Activated T-cell treated with anti-CD3 and anti-CD28 coated beads for 1 hour (primary cell): Measurements from ENCODE around the gene RHOH.
"Not testable (repeated sequence)": the region's sequence is repeated elsewhere in the genome, so short reads cannot be mapped to it uniquely, and the experiment has no call there.

Experiments
- DNase-seq: peaks from one replicate; pipeline ENCODE4 v3.0.0-alpha.2; 2020; ENCODE audit warnings: low read depth

Gene RHOH, protein sequence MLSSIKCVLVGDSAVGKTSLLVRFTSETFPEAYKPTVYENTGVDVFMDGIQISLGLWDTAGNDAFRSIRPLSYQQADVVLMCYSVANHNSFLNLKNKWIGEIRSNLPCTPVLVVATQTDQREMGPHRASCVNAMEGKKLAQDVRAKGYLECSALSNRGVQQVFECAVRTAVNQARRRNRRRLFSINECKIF

DNA sequence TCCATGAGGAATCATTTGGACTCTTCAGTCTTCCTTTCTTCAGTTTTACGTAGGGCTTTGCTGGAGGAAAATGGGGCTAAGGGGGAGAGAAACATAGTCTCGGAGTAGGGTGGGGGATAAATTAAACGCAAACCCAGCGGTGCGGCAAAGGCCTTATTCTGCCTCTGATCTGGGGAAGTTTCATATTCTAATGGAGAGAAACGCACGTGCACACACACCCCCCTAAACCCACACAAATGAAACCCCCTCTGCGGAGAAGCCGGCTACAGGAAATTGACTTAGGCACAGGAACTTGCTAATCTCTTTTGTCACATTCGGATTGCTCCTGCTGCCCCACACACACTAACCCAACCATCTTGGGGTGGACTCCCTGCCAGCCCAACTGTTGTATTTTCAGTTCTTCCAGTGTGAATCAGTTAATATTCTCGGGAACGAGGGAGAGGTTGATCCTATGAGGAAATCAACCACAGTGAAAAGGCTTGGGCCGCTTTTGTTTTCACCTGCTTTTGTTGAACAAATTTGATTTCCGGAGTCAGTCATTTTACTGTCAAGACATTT is at the start of gene RHOH:
TSS of gene RHOH (plus strand) at position 308 of the 558 bp plus-strand sequence. CDS start 46,356 bp downstream, outside the sequence.
- peak; percentile 59 for DNase-seq

DNA sequence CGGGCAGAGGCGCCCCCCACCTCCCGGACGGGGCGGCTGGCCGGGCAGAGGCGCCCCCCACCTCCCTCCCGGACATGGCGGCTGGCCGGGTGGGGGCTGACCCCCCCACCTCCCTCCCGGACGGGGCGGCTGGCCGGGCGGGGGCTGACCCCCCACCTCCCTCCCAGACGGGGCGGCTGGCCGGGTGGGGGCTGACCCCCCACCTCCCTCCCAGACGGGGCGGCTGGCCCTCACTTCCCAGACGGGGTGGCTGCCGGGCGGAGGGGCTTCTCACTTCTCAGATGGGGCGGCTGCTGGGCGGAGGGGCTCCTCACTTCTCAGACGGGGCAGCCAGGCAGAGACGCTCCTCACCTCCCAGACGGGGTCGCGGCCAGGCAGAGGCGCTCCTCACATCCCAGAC is 49.3 kb upstream of the RHOH start:
- DNase-seq = not testable (repeated sequence)

DNA sequence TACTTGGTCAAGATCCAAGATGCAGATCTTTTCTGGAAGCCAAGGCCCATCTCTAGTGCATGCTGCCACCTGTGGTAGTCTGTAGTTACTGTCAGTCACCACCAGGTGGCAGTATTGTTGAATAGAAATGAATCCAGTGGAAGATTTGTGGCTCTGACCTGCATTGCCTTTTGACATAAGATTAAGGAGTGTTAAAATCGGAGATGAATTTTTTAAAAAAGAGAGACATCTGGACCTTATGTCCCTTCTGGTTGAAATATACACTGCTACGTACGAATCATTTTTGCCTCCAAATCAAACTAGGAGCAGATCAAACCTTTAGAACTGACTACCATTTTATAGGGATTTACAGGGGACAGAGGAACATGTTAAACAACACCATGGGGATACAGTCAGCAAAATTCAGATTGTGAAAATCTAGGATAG is 46.9 kb upstream of the RHOH start:
- DNase-seq = peak; percentile 59

DNA sequence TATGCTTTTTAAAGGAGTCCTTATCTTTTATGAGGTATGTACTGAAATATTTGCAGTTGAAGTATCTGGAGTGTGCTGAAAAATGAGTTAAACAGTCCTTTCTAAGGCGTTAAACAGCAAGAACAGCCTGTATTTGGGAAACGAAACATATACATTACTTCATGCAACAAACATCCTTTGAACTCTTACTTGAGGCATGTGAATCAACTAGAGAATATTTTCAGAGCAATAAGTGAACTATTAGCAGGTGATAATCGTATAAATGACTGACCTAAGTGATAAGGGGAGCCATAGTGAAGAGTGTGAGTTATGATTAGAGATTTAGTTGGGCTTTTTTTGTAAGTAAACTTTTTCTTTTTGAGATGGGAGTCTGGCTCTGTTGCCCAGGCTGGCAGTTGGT is 45.9 kb upstream of the RHOH start:
- DNase-seq = no peak

DNA sequence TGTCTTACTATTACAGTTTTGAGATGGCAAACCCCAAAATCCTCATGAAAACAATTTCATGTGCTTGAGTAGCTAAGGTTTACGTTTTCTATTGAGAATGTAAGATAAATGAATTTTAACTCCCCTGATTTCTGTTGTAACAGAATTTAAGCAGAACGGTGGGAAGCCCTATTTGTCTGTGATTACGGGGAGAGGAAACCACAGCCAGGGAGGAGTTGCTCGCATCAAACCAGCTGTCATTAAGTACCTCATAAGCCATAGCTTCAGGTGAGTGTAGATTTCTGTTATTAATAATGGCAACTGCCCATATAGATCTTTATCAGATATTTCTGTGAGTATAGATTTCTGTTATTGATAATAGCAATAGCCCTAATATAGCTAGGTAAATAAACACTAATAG is 44.2 kb upstream of the RHOH start:
- no peak for DNase-seq

DNA sequence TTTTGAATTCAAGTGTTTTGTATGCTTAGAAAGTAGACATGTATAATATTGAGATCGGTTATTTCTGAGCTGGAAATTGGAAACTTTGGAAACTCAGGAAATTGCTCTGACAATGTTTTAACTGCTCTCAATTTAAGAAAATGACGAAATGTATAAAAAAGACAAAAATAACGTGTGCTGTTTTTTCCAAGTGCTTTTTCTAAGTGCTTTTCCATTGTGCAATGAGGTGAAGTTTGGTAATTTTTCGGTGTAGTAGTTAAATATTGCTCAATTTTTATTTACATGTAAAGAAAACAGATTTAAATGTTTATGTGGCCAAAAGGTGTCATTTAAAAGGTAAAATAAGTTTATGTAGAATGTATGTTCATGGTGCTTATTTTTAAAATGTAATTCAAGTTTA is 39.4 kb upstream of the RHOH start:
- no peak for DNase-seq

DNA sequence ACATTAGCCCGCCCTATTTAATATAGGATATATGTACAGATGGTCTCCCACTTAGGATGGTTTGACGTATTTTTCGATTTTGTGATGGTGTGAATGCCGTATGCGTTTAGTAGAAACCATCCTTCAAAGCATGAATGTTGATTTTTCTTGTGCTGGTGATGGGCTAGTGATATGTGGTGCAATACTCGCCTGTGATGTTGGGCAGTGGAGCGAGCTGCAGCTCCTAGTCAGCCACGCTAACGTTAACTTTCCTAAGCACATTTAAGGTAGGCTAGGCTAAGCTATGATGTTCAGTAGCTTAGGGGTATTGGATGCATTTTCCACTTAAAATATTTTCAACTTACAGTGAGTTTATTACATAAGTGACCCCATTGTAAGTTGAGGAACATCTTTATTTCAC is 36.6 kb upstream of the RHOH start:
- DNase-seq = no peak

DNA sequence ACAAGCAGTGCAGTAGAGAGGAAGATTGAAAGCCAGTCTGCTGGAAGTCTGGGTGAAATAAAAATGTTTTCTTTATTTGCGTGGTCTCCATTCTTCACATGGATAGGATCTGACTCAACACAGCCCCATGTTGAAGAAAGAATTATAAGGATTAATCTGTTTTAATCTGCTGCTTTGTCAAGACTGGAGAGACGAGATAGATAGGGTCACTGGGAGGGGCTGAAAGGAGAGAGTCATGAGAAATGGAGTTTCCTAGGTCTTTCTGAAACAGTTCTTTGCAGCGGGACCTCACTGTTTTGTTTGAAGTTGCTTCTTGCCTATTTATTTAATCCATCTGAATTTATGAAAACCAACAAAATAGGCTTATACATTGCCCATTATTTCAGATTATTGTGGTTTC is 32.4 kb upstream of the RHOH start:
- no peak for DNase-seq

DNA sequence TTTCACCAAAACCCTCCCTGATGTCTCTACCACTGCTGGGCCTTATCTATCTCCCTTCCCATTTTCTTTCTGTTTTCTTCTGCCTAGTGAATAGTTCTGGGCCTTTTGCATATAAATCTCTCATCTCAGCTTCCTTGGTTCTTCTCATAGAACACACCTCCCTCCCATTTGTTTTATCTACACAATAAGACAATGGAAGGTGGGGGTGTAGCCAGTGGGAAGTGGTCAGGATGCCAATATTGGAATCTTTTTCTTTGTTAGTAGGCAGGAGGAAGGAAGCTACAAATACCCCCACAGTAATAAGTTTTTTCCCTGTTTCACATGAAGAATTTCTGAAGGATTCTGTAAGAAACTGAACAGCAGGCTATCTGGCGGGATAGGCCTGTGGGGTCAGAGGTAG is 30.9 kb upstream of the RHOH start:
- DNase-seq = no peak

DNA sequence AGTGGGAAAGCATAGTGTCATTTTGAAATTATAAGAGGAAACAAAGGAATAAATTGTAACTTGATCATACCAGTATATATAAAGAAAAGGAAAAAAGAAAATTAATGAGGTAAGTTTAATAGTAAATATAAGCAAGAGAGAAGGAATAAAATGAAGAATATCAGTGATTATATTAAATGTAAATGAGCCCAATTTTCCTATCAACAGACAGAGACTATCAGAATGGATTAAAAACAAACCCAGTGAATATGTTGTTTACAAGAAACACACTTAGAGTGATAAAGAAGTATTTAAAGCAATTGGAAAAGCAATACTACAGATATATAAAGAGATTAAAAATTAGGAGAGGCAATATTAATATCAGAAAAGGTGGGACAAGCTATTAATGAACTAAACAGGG is 28.8 kb upstream of the RHOH start:
- DNase-seq = no peak

DNA sequence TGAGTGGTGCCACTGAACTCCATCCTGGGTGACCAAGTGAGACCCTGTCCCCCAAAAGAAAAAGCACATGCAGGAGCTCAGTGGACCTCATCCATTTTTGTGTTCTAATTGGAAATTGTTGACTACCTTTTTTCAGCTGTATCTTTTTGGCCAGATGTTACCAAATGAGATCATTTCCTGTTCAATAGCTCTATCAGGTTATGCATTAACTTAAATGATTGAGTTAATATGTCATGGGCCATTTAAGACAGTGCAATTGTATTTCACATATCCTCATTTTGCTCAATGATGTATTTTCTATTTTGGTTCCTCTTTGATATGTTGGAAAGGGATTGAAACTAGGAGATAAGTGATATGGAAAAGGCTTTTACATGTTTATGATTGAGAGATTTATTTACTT is 26.2 kb upstream of the RHOH start:
- DNase-seq = no peak

DNA sequence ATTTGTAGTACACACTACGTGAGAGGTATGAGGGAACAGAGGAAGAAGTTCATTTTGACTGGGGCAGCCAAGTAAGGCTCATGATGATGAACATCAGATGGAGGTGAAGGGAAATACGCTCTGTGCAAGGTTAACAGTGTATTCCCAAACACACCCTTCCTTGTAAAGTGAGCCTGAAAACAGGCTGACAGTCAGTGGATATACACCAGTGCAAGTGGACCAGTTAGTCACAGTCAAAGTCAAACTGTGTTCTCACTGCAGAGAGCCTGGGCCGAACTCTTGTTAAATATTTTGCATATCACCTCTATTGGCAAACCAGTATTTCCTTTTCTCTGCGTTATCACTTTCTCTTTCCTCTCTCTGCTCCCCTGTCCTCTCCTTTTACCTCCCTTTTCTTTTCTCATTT is 23.4 kb upstream of the RHOH start:
- no peak for DNase-seq

DNA sequence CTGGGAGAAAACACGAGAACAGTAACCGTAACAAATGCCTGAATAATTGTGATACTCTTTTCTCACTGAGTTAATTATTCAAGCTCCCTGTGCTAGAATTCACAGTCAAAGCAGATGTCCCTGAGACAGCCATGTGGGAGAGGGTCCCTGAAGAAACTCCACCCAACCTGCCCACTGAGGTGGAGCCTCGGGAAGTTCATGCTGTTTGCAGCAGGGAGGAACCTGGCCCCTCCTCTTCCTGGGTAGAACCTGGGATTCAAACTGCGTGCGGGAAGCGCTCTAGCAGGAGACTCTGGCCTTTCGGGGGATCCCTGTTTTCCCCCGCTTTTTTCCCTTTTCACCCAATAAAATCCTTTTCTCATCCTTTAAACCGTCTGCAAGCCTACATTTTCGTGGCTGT is 20.2 kb upstream of the RHOH start:
- DNase-seq = no peak

DNA sequence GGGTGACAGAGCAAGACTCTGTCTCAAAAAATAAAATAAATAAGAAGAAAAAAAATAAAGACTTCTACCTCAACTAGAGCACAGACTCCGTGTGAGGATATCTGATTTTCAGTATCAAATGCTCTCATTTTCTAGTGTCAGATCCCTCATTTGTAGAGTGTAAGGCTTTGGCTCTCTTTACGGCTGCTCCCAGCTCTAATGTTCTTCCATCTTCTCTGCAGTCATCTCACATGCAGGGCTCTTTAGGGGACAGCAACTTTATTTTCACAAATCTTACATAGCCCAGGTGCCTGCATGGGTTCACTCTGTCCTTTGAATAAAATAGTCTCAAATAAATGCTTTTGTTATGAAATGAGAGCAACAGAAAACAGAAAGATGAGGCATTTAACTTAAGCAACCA is 19.2 kb upstream of the RHOH start:
- DNase-seq = no peak

DNA sequence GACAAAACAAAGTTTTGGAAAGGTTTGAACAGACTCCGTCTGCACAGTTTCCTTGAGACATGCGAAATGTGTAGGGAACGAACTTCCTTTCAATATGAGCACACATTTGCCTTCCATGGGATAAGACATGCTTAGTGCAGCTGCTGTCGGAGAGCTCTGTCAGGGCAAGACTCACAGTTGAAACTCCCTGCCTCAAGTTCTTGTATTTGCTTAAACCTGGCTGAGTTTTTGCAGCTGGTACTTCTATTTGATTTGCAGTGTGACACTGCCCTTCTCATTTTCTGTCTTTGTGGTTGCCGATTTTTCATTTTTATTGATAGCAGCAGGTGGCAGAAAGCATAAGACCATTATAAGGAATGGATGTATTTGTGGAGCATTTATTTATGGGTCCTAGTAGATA is 18.2 kb upstream of the RHOH start:
- no peak for DNase-seq

DNA sequence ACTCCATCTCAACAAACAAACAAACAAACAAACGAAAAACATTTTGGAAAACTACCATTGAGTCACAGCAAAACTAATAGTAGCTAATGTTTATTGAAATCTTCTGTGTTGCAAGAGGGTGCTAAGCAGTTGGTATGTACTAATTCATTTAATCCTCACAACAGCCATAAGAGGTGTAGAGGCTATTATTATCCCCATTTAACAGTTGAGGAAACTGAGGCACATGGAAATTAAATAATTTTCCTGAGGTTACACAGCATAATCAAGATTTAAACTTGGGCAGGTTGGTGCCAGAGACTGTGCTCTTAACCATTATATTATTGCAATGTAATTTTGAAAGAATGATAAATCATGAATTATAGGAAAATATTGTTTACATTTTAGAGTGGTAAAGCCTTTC is 17.5 kb upstream of the RHOH start:
- DNase-seq = no peak

DNA sequence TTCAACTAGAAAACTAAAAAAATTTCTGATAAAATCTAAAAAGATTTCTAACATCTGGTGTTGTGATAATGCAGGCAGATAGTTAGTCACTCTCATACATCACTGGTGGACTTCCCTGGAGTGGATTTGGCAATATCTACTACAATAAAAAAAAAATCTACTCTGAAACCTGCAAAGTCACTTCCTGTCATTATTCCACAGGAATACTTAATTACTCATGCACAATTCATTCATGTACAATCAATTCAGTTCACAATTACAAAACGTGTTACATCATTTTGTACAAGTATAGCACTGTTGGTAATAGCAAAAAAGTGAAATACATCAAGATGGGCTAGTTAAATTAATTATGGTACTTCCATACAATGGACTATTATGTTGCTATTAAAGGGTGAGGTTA is 16.5 kb upstream of the RHOH start:
- DNase-seq = no peak

DNA sequence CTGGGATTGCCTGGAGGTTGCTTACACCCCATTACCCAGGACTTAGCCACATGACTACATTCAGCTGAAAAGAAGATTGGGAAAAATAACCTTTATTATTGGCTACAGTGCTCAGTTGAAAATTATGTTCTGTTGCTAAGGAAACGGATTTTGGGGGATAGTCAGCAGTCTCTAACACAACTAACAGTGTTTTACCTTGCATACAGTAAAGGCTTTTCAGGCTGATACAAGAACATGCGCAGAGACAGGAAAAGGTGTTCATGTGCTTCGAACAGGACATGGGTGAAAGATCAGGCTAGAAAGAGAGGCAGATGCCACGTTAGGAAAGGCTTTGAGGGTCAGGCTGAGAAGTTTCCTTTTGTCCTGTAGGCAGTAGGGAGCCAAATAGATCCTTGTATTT is 14.8 kb upstream of the RHOH start:
- no peak for DNase-seq

DNA sequence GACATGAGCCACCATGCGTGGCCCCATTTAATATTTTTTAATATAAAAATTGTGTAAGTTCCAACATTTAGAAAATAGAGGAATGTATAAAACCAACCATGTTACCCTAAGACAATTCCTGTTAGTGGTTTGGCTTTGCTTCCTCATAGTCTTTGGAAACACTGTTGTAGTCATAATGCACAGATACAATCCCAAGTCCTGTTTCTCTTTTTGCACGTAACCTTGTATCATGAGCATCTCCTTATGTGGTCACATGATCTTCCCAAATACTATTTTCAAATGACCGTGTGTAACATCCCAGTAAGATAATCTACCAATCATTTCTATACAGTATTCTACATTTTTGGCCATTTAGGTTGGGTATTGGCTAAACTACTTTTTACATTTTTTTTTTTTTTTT is 13.9 kb upstream of the RHOH start:
- DNase-seq = no peak

DNA sequence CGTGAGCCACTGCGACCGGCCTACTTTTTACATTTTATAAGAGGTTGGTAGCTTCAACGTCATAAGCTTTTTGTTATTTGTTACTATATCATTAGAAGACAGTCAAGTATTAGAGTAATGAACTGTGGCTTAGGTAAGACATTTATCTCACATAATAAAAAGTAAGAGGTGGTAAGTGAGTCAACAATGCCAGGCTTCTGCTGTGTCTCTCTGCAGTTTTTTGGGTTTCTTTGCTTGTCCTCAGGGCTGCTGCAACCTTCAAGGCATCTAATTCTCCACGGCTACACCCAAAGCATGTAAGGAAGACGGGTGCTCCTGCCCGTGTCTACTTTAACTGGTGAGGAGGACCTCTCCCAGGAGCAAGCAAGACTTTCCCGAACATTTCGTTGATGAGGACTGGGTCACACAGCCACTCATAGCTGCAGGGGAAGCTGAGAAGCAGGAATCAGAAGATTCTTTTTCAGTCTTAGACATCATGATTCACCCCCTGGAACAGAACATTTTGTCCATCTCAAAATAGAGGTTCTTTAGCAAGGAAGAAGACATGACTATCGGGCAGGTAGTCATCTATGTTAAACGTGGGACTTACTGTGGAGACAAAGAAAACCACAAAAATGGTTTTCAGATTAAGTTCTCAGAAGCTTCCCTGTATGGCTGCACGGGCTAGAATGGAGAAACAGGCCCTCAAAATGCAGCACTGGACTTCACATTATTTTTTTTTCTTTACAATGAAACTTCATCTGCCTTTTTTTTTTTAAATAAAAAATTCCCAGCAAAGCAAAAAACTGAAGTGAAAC is 13.0 kb upstream of the RHOH start:
- DNase-seq = no peak

DNA sequence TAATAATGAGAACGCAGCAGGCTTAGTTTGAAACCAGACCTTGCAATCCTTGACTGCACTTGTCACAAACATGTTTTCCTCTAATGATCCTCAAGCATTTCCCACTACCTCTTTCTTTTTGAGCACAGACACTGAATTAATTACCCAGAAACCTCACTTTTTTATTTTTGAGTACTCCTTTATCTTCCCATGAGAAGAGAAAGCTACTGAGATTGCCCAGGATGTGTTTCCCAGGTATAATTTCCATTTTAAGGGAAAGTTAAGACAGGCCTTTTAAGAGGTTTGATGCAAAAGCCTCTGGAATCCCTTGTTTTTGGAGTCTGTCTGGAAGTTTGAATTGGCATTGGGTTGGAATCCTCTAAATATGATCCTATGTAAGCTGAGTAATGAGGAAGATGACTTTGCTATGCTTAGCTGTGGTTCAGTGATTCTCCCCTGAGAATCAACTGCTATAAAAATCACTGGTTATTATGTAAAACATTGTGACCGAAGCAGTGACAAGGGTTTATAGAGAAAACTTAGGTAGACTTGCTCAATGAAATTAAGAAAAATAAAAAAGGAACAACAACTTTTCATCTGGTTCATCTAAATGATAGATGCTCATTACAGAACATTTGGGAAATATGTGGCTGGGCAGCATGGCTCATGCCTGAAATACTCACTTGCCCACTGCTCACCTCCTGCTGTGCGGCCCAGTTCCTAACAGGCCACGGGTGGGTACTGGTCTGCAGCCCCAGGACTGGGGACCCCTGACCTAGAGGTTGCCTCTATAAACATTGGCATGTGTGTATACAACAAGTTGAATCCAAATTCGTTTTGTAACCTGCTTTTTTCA is 10.8 kb upstream of the RHOH start:
- no peak for DNase-seq

DNA sequence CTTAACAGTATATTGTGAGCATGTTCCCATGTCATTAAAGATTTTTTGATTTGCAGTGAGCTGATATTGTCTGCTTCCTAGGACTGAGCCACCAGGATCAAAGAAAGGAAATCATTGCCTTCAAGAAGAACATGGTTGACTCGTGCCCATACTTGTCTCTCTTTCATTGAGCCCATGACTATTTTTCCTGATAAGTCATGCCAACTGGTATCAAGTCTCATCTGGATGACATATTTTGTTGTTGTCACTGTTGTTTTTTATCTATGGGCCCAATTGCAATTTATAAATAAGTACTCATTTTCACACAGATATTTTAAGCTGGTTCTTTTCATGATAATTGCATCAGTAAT is 10.2 kb upstream of the RHOH start:
- DNase-seq = no peak

DNA sequence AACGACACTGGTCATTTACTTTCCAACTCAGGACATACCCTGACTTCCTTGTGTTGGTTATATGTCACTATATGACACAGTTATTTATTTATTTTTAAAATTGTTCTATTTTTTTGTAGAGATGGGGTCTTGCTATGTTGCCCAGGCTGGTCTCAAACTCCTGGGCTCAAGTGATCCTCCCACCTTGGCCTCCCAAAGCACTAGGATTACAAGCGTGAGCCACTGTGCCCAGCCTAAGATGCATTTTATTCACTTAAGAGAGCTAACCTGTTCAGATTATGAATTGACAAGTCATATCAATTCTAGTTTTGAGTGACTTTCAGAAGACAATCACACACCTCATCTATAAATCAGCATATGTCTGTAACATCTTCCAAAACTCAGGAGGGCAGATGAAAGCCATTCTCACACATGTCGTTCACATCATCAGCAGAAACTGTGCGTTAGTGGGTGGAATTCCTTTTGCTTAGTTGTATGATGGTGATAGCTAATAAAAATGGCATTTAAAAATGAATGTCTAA is 9.4 kb upstream of the RHOH start:
- DNase-seq = no peak
